ENCODE data around the gene CDH12.

- no peak for TF ChIP-seq CTCF (IDR thresholded peaks at IDR 0.05)
- no peak for TF ChIP-seq POLR2AphosphoS5 (IDR thresholded peaks at IDR 0.05)
Observed at GRCh38 chr5:22590677-22591268, 262.4 kb downstream of the CDH12 start.
